HepG2 (cell line): ENCODE results near the gene ZFHX3. TPM values are rescaled to one million over a fixed set of nuclear protein-coding genes. Genes with fewer than 3 reads are reported as not detected.
A peak's percentile ranks its signal among the peaks of the same experiment; 100 is the strongest.

Source experiments
- ADNP ChIP-seq: sonication (generic); formaldehyde crosslinking; IDR thresholded peaks from 2 replicates; pipeline ENCODE4 v1.4.0; 2020; ENCODE audit warnings: missing genetic modification reagents
- ASH2L ChIP-seq: fragments of 300-600, 200-600 bp; sonication (generic); IDR thresholded peaks from 2 replicates; pipeline ENCODE4 v1.7.0; 2017; ENCODE audit warnings: low read depth, mild to moderate bottlenecking, moderate library complexity, mixed read lengths, low read length; ENCODE audit not compliant: insufficient read length
- BCL6 ChIP-seq: IDR thresholded peaks from 2 replicates; pipeline ENCODE4 v1.6.1; 2016; ENCODE audit warnings: missing genetic modification reagents, missing compliant biosample characterization
- HMGXB3 ChIP-seq: sonication (generic); formaldehyde crosslinking; IDR thresholded peaks from 2 replicates; pipeline ENCODE4 v1.4.0; 2020; ENCODE audit warnings: missing genetic modification reagents, borderline replicate concordance
- KDM3A ChIP-seq: IDR thresholded peaks from 2 replicates; pipeline ENCODE4 v1.6.1; 2018; ENCODE audit warnings: low read depth, missing compliant biosample characterization
- MTA3 ChIP-seq: sonication (generic); formaldehyde crosslinking; IDR thresholded peaks from 2 replicates; pipeline ENCODE4 v1.4.0; 2020; ENCODE audit warnings: missing genetic modification reagents
- MYC ChIP-seq: sonication (generic); formaldehyde crosslinking; IDR thresholded peaks from 2 replicates; pipeline ENCODE4 v1.9.0; 2021; ENCODE audit warnings: missing genetic modification reagents, borderline replicate concordance
- NRL ChIP-seq: sonication (generic); formaldehyde crosslinking; IDR thresholded peaks from 2 replicates; pipeline ENCODE4 v1.5.0; 2020; ENCODE audit warnings: missing genetic modification reagents, mild to moderate bottlenecking, moderate library complexity, borderline replicate concordance
- PAF1 ChIP-seq: IDR thresholded peaks from 2 replicates; pipeline ENCODE4 v1.6.1; 2016; ENCODE audit warnings: missing genetic modification reagents, missing compliant biosample characterization
- PITX1 ChIP-seq: sonication (generic); formaldehyde crosslinking; IDR thresholded peaks from 2 replicates; pipeline ENCODE4 v1.5.1; 2020; ENCODE audit warnings: mild to moderate bottlenecking, missing genetic modification reagents
- PLRG1 ChIP-seq: fragments of 450-650 bp; conservative IDR thresholded peaks from 2 replicates; pipeline ENCODE4 v1.6.1; 2016
- RNF219 ChIP-seq: sonication (generic); formaldehyde crosslinking; IDR thresholded peaks from 2 replicates; pipeline ENCODE4 v1.5.0; 2020; ENCODE audit warnings: mild to moderate bottlenecking, missing genetic modification reagents
- THYN1 ChIP-seq: sonication (generic); formaldehyde crosslinking; IDR thresholded peaks from 2 replicates; pipeline ENCODE4 v1.8.1; 2023; ENCODE audit warnings: low read depth, mild to moderate bottlenecking, moderate library complexity, missing genetic modification reagents, borderline replicate concordance
- USF2 ChIP-seq, 2 experiments: sonication (generic) in 1 of 2; formaldehyde crosslinking in 1 of 2; IDR thresholded peaks; 2 replicates each; pipeline versions ENCODE4 v1.5.1 to v1.6.1; 2011 to 2020; ENCODE audit warnings: borderline replicate concordance in 1 of 2, low read depth in 1 of 2, low read length in 1 of 2, mild to moderate bottlenecking in 1 of 2, missing genetic modification reagents in 1 of 2, moderate library complexity in 1 of 2
- ZNF10 ChIP-seq: sonication (generic); formaldehyde crosslinking; IDR thresholded peaks from 2 replicates; pipeline ENCODE4 v1.4.0; 2020; ENCODE audit warnings: mild to moderate bottlenecking, low read depth, missing genetic modification reagents, borderline replicate concordance
- ZNF350 ChIP-seq: sonication (generic); formaldehyde crosslinking; IDR thresholded peaks from 2 replicates; pipeline ENCODE4 v1.4.0; 2020; ENCODE audit warnings: mild to moderate bottlenecking, low read depth, missing genetic modification reagents, borderline replicate concordance
- ZNF572 ChIP-seq: sonication (generic); formaldehyde crosslinking; IDR thresholded peaks from 2 replicates; pipeline ENCODE4 v1.5.1; 2020; ENCODE audit warnings: mild to moderate bottlenecking, missing genetic modification reagents
- ZNF597 ChIP-seq: sonication (generic); formaldehyde crosslinking; IDR thresholded peaks from 2 replicates; pipeline ENCODE4 v1.5.0; 2020; ENCODE audit warnings: missing genetic modification reagents
- ZNF607 ChIP-seq: sonication (generic); formaldehyde crosslinking; IDR thresholded peaks from 2 replicates; pipeline ENCODE4 v1.5.1; 2020; ENCODE audit warnings: missing genetic modification reagents, mild to moderate bottlenecking, borderline replicate concordance
- polyA plus RNA-seq, 8 experiments: library from polyadenylated mRNA; depleted of rRNA in 3 of 8; stranded (reverse) in 7 of 8; unstranded in 1 of 8; fragments of >200 nt; fragmentation: Illumina TruSeq in 4 of 8; extraction: Trizol in 4 of 8; gene quantifications; 2 replicates each; pipeline versions ENCODE4 v1.2.1 to v1.2.3, GENCODE V29; 2011 to 2016; ENCODE audit warnings: low read depth in 4 of 8, missing spikeins in 1 of 8, mixed read lengths in 1 of 8; ENCODE audit not compliant: insufficient read depth in 1 of 8
- total RNA-seq, 5 experiments: library from RNA; depleted of rRNA; stranded (reverse); fragments of >200 nt; fragmentation: Illumina TruSeq; extraction: Trizol; gene quantifications; 2 replicates each; pipeline ENCODE4 v1.2.3, GENCODE V29; 2016; ENCODE audit warnings: low read depth in 1 of 5

ZFHX3 gene
- total and polyA plus RNA-seq, 2 of the 13 experiments (the other 11 are each of a cell fraction or from before 2014, with no cell fraction given) = 5.0 to 6.0 TPM

GRCh38 chr16:73037845-73038570 is 9.9 kb downstream of the ZFHX3 start (continued):
- no peak for TF ChIP-seq MTA3 (CRISPR knock-in tag)
- peak; percentile 77 for TF ChIP-seq ASH2L
- TF ChIP-seq ADNP (CRISPR knock-in tag) = no peak
- TF ChIP-seq MYC (CRISPR knock-in tag) = no peak
- TF ChIP-seq NRL (CRISPR knock-in tag) = no peak
- TF ChIP-seq ZNF607 (CRISPR knock-in tag) = no peak
- TF ChIP-seq ZNF572 (CRISPR knock-in tag) = no peak
- TF ChIP-seq KDM3A = no peak
- TF ChIP-seq ZNF597 (CRISPR knock-in tag) = no peak
- peak; percentile 67; the same call in 1 of the 2 replicates for TF ChIP-seq HMGXB3 (CRISPR knock-in tag)
- peak; percentile 85 for TF ChIP-seq BCL6 (CRISPR knock-in tag)
- no peak for TF ChIP-seq THYN1 (CRISPR knock-in tag)
- peak; percentile 94 for TF ChIP-seq PITX1 (CRISPR knock-in tag)
- no peak for TF ChIP-seq USF2 (IDR thresholded peaks at IDR 0.05; ENCODE audit: low read depth, low read length)
- TF ChIP-seq USF2 (CRISPR knock-in tag; IDR thresholded peaks at IDR 0.05; ENCODE audit: borderline replicate concordance) = no peak
- TF ChIP-seq RNF219 (CRISPR knock-in tag) = peak; percentile 79; the same call in 1 of the 2 replicates
- no peak for TF ChIP-seq ZNF10 (CRISPR knock-in tag)
- no peak for TF ChIP-seq PLRG1
- TF ChIP-seq PAF1 (CRISPR knock-in tag) = no peak
- peak; percentile 72; the same call in 1 of the 2 replicates for TF ChIP-seq ZNF350 (CRISPR knock-in tag)
